OCI-M1 (cell line): Measurements from ENCODE around the gene OS9.
"Not testable (repeated sequence)": the region's sequence is repeated elsewhere in the genome, so short reads cannot be mapped to it uniquely, and the experiment has no call there.

Experiments
- DNase-seq: peaks from one replicate; lab custom pipeline; 2025; lab: John Stamatoyannopoulos, UW

Gene OS9, protein sequence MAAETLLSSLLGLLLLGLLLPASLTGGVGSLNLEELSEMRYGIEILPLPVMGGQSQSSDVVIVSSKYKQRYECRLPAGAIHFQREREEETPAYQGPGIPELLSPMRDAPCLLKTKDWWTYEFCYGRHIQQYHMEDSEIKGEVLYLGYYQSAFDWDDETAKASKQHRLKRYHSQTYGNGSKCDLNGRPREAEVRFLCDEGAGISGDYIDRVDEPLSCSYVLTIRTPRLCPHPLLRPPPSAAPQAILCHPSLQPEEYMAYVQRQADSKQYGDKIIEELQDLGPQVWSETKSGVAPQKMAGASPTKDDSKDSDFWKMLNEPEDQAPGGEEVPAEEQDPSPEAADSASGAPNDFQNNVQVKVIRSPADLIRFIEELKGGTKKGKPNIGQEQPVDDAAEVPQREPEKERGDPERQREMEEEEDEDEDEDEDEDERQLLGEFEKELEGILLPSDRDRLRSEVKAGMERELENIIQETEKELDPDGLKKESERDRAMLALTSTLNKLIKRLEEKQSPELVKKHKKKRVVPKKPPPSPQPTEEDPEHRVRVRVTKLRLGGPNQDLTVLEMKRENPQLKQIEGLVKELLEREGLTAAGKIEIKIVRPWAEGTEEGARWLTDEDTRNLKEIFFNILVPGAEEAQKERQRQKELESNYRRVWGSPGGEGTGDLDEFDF

DNA sequence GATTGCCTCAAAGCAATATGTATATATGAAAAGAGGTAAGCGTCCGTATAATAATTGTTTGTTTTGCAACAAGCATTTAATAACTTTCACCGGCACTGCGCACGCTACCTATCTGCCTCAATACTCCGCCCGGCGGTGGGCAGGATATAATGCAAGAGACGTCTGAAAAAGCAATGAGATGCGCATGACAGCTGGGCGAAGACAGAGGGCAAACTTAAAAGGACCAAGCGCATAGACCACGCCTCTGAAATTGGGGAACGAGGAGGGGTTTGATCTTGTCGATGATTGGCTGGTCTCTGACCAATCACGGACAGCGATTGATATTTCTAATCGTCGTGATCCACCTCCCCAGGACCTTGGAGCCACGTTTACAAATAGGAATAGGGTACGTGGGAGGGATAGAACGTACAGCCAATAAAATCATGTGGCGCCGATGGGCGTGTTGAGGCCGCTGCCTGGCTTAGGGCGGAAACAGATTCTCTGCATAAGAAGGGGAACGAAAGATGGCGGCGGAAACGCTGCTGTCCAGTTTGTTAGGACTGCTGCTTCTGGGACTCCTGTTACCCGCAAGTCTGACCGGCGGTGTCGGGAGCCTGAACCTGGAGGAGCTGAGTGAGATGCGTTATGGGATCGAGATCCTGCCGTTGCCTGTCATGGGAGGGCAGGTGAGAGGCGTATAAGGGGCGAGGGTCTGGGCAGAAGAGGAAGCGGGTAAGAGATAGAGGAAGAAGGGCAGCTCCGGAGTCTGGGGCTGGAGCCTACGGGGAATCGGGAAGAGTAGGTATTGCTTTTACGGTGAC, at the start of gene OS9:
Gene OS9 (plus strand): TSS at position 474 of the 800 bp plus-strand sequence. CDS start 30 bp downstream, at position 504.
- DNase-seq, result peak; percentile 99

GRCh38 chr12:57645990-57646658, 47.8 kb upstream of the OS9 start:
- peak; percentile 65 for DNase-seq

- DNase-seq, result not testable (repeated sequence)
These were observed 47.3 kb upstream of the OS9 start for GRCh38 chr12:57646659-57647049.

DNA sequence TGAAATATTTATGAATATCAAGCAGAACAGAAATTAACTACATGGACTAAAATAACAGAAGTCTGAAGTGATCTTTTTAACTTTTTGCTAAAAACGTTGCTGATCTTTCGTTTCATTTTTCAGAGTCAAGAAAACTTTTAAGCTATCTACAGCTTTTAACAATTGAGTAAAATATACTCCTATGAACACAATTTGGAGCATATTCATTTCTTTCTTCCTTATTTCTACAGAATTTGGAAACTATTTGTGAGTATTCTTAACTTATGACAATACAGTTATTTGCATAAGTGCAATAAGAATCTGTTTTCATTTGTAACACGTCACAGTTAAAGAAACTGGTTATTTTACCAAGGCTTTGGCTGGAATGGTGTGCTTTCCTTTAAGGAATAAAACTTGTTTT, 39.9 kb upstream of the OS9 start:
- peak; percentile 22 for DNase-seq

DNA sequence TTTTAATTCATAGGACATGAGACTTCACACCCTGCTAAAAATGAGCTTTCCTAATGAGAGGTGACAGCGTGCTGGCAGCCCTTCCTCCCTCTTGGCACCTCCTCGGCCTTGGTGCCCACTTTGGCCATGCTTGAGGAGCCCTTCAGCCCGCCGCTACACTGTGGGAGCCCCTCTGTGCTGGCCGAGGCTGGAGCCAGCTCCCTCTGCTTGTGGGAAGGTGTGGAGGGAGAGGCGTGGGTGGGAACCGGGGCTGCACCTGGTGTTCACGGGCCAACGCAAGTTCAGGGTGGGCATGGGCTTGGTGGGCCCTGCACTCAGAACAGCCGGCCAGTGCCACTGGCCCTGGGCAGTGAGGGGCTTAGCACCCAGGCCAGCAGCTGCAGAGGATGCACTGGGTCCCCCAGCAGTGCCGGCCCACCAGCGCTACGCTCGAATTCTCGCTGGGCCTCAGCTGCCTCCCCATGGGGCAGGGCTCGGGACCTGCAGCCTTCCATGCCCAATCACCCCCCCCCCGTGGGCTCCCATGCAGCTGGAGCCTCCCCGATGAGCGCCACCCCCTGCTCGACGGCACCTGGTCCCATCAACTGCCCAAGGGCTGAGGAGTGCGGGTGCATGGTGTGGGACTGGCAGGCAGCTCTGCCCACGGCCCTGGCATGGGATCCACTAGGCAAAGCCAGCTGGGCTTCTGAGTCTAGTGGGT, 38.2 kb upstream of the OS9 start:
- DNase-seq, result no peak

- DNase-seq, result not testable (repeated sequence)
These were observed 37.5 kb upstream of the OS9 start for GRCh38 chr12:57656408-57656807.

- DNase-seq, result no peak
These were observed 36.2 kb upstream of the OS9 start for GRCh38 chr12:57657744-57658143.

DNA sequence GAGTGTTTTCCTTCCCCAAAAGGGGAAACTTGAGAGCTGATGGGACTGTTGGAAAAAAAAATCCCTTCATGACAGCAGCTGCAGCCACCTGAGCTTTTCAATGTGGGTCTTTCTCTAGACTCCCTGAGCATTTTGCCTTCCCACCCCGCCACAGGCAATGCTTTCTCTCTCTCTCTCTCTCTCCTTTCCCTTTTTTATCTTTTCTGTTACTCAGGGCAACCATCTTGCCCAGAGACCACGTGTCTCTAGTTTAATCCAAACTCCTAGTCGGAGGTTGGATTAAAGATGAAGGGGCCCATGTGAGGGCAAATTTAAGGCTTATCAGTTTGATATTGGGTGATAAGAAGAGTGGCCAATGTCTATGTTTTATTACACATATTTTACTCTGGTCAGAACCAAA, 35.0 kb upstream of the OS9 start:
- no peak for DNase-seq

- DNase-seq, result peak; percentile 30
These were observed 32.6 kb upstream of the OS9 start for GRCh38 chr12:57661376-57661775.

DNA sequence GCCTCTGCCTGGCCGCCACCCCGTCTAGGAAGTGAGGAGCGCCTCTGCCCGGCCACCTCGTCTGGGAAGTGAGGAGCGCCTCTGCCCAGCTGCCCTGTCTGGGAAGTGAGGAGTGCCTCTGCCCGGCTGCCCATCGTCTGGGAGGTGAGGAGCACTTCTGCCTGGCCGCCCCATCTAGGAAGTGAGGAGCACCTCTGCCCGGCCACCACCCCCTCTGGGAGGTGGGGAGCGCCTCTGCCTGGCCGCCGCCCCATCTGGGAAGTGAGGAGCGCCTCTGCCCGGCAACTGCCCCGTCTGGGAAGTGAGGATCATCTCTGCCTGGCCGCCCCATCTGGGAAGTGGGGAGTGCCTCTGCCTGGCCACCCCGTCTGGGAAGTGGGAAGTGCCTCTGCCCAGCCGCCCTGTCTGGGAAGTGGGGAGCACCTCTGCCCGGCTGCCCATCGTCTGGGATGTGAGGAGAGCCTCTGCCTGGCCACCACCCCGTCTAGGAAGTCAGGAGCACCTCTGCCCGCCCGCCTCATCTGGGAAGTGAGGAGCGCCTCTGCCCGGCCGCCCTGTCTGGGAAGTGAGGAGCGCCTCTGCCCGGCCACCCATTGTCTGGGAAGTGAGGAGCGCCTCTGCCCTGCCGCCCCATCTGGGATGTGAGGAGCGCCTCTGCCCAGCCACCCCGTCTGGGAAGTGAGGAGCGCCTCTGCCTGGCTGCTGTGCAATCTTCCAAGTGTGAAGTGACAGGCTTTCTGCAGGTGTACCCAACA, 28.7 kb upstream of the OS9 start:
- not testable (repeated sequence) for DNase-seq

GRCh38 chr12:57666897-57667296, 27.0 kb upstream of the OS9 start:
- DNase-seq, result no peak

GRCh38 chr12:57669691-57670090, 24.2 kb upstream of the OS9 start:
- DNase-seq, result not testable (repeated sequence)

DNA sequence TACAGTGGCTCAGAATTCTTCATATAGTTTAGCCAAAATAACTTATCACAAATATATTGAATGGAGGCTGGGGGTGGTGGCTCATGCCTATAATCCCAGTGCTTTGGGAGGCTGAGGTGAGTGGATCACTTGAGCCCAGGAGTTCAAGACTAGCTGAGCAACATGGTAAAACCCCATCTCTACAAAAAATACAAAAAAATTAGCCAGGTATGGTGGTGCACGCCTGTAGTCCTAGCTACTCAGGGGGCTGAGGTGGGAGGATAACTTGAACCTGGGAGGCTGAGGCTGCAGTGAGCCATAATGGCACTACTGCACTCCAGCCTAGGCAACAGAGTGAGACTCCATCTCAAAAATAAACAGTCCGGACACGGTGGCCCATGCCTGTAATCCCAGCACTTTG, 22.1 kb upstream of the OS9 start:
- DNase-seq, result not testable (repeated sequence)

- DNase-seq, result no peak
These were observed 21.1 kb upstream of the OS9 start for GRCh38 chr12:57672801-57673200.

DNA sequence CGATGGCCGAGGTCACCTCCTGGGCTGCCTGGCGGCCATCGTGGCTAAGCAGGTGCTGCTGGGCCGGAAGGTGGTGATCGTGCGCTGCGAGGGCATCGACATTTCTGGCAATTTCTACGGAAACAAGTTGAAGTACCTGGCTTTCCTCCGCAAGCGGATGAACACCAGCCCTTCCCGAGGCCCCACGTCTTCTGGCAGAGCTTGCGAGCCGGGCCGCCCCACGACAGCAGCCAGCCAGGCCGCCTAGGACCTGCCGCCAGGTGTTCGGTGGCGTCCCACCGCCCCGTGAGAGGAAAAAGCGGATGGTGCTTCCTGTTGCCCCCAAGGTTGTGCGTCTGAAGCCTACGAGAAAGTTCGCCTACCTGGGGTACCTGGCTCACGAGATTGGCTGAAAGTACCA, 19.2 kb upstream of the OS9 start:
- no peak for DNase-seq

DNA sequence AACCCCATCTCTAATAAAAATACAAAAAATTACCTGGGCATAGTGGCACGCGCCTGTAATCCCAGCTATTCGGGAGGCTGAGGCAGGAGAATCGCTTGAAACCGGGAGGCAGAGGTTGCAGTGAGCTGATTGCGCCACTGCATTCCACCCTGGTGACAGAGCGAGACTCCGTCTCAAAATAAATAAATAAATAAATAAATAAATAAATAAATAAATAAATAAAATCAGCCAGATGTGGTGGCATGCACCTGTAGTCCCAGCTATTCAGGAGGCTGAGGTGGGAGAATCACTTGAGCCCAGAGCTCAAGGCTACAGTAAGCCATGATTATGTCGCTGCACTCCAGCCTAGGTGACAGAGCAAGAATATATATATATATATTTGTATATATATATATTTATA, 16.0 kb upstream of the OS9 start:
- not testable (repeated sequence) for DNase-seq

DNA sequence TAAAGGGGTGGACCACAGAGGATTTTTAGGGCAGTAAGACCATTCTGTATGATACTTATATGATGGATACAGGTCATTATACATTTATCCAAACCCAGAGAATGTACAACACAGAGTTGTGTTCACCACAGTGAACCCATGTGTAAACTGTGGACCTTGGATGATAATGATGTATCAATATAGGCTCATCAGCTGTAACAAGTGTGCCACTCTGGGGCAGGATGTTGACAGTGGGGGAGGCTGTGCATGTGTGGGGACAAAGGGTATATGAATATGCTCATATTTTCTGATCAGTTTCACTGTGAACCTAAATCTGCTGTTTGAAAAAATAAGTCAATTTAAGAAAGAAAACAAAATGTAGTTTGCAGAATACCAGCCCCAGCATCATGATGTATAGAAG, 14.2 kb upstream of the OS9 start:
- DNase-seq, result no peak

GRCh38 chr12:57687862-57688261, 6.1 kb upstream of the OS9 start:
- DNase-seq, result no peak

- DNase-seq, result no peak
These were observed 5.0 kb upstream of the OS9 start for GRCh38 chr12:57688931-57689330.

DNA sequence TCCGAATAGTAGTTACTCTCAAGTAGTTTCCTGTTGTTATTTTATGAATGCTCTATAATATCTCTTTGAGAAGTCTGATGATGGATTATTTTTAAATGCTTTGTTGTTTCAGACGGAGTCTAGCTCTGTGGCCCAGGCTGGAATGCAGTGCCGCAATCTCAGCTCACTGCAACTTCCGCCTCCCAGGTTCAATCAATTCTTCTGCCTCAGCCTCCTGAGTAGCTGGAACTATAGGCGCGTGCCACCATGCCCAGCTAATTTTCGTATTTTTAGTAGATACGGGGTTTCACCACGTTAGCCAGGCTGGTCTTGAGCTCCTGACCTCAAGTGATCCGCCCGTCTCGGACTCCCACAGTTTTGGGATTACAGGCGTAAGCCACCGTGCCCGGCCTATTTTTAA, 1.4 kb upstream of the OS9 start:
- no peak for DNase-seq

GRCh38 chr12:57693317-57693658, 644 bp upstream of the OS9 start:
- DNase-seq, result no peak
